Gastrocnemius medialis (tissue), 4 donors: ENCODE measurements around the gene GPR176.

ENCODE experiments used
- POLR2A ChIP-seq, 2 donors: fragments of 450-650 bp; IDR thresholded peaks; one replicate each; pipeline ENCODE4 v1.6.1; 2017; ENCODE audit warnings: antibody characterized with exemption in 2 of 2, mild to moderate bottlenecking in 2 of 2, moderate library complexity in 2 of 2
- TF ChIP-seq, protein P1 (sequence below), 5 experiments: fragments of 450-650 bp in 3 of 5; fragments of 200-600 bp in 2 of 5; sonication (generic) in 2 of 5; IDR thresholded peaks in 4 of 5; conservative IDR thresholded peaks in 1 of 5; 1 replicate in 4 of 5; 2 replicates in 1 of 5; pipeline ENCODE4 v1.5.1; 2016 to 2019; ENCODE audit warnings: antibody characterized with exemption in 5 of 5, mild to moderate bottlenecking in 3 of 5, moderate library complexity in 3 of 5

DNA sequence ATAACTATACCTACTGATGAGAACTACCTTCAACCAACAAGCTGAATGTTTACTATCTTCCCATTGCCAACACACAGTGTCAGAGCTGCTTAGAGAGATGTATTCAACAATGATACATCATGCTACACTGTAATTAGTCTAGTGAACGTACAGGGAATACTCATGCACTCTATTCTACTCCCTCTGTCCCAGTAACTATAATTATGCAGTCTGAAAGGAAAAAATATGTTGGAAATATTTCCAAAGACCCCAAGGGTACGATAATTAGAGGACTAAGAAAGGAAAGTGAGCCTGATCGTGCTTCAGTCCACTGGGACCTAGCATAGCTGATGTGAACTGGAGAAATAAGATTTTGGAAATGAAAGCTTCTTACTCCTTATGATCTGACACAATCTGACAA, 100.5 kb downstream of the GPR176 start:
- TF ChIP-seq, protein P1, sequence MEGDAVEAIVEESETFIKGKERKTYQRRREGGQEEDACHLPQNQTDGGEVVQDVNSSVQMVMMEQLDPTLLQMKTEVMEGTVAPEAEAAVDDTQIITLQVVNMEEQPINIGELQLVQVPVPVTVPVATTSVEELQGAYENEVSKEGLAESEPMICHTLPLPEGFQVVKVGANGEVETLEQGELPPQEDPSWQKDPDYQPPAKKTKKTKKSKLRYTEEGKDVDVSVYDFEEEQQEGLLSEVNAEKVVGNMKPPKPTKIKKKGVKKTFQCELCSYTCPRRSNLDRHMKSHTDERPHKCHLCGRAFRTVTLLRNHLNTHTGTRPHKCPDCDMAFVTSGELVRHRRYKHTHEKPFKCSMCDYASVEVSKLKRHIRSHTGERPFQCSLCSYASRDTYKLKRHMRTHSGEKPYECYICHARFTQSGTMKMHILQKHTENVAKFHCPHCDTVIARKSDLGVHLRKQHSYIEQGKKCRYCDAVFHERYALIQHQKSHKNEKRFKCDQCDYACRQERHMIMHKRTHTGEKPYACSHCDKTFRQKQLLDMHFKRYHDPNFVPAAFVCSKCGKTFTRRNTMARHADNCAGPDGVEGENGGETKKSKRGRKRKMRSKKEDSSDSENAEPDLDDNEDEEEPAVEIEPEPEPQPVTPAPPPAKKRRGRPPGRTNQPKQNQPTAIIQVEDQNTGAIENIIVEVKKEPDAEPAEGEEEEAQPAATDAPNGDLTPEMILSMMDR (IDR thresholded peaks at IDR 0.05 in 4 of 5, conservative IDR thresholded peaks at IDR 0.05 in 1 of 5), result no peak
- no peak for TF ChIP-seq POLR2A (IDR thresholded peaks at IDR 0.05)
